SK-N-SH (cell line): ENCODE measurements around the gene AKAP10. TPM values are rescaled to one million over a fixed set of nuclear protein-coding genes. Genes with fewer than 3 reads are reported as not detected.

Experiments used
- CTCF ChIA-PET: fragments of 300-600, 350-600 bp; formaldehyde crosslinking; extraction: SDS; loops from one replicate; lab custom pipeline; 2021; lab: Yijun Ruan, JAX
- POLR2A ChIA-PET: fragments of 350-600 bp; sonication (Branson Sonifier 250); formaldehyde crosslinking; extraction: SDS; loops from one replicate; lab custom pipeline; 2020; ENCODE audit warnings: antibody characterized with exemption, inconsistent platforms; lab: Yijun Ruan, JAX
- DNase-seq: peaks from one replicate; pipeline ENCODE4 v3.0.0; 2012
- H2AFZ ChIP-seq: fragments of 200-600 bp; sonication (generic); 2 replicates; pipeline ENCODE4 v1.8.1; 2016; ENCODE audit warnings: antibody characterized with exemption, mild to moderate bottlenecking, low read depth
- H3F3A ChIP-seq: fragments of 200-600 bp; sonication (generic); replicated peaks from 2 replicates; pipeline ENCODE3; 2016; ENCODE audit warnings: antibody characterized with exemption, mild to moderate bottlenecking; ENCODE audit not compliant: insufficient read depth
- H3K27ac ChIP-seq, 2 experiments: fragments of 200-500 bp in 1 of 2; fragments of 200-600 bp in 1 of 2; sonication (Bioruptor generic) in 1 of 2; sonication (generic), shearing (Covaris generic) in 1 of 2; 2 replicates each; pipeline versions ENCODE4 v1.5.1 to v1.6.1; 2014 to 2016; ENCODE audit warnings: low read depth in 2 of 2, inconsistent platforms in 1 of 2, low read length in 1 of 2, mild to moderate bottlenecking in 1 of 2, mixed read lengths in 1 of 2
- H3K27me3 ChIP-seq: fragments of 200-600 bp; sonication (generic), shearing (Covaris generic); 2 replicates; pipeline ENCODE4 v1.6.1; 2016; ENCODE audit warnings: mixed run types; ENCODE audit not compliant: insufficient read depth
- H3K36me3 ChIP-seq, 2 experiments: fragments of 200-500 bp in 1 of 2; fragments of 200-600 bp in 1 of 2; sonication (Bioruptor generic) in 1 of 2; sonication (generic) in 1 of 2; replicated peaks in 1 of 2; 2 replicates each; pipeline versions ENCODE3 to v1.5.1; 2014 to 2016; ENCODE audit warnings: low read length in 1 of 2, mild to moderate bottlenecking in 1 of 2; ENCODE audit not compliant: insufficient read depth in 2 of 2, control insufficient read depth in 1 of 2
- H3K4me1 ChIP-seq, 2 experiments: fragments of 200-500 bp in 1 of 2; fragments of 200-600 bp in 1 of 2; sonication (Bioruptor generic) in 1 of 2; sonication (generic), shearing (Covaris generic) in 1 of 2; 2 replicates each; pipeline versions ENCODE4 v1.5.1 to v1.6.1; 2014 to 2016; ENCODE audit warnings: low read depth in 1 of 2, low read length in 1 of 2, mixed run types in 1 of 2; ENCODE audit not compliant: insufficient read depth in 2 of 2, control insufficient read depth in 1 of 2
- H3K4me2 ChIP-seq: fragments of 200-600 bp; sonication (generic), shearing (Covaris generic); 2 replicates; pipeline ENCODE4 v1.6.1; 2017; ENCODE audit warnings: mixed run types
- H3K4me3 ChIP-seq, 2 experiments: fragments of 200-500 bp in 1 of 2; fragments of 200-600 bp in 1 of 2; sonication (Bioruptor generic) in 1 of 2; sonication (generic), shearing (Covaris generic) in 1 of 2; 2 replicates each; pipeline versions ENCODE4 v1.5.1 to v1.8.1; 2014 to 2016; ENCODE audit warnings: low read depth in 2 of 2, inconsistent platforms in 1 of 2, low read length in 1 of 2, mild to moderate bottlenecking in 1 of 2, mixed read lengths in 1 of 2, moderate library complexity in 1 of 2
- H3K79me2 ChIP-seq: fragments of 200-600 bp; sonication (generic); 2 replicates; pipeline ENCODE4 v1.8.1; 2017; ENCODE audit warnings: mild to moderate bottlenecking; ENCODE audit not compliant: insufficient read depth
- H3K9ac ChIP-seq: fragments of 200-600 bp; sonication (generic); 2 replicates; pipeline ENCODE4 v1.6.1; 2017; ENCODE audit warnings: mixed run types
- H3K9me2 ChIP-seq: fragments of 200-600 bp; sonication (generic); 2 replicates; pipeline ENCODE4 v1.6.1; 2017; ENCODE audit warnings: mixed run types
- H3K9me3 ChIP-seq: fragments of 200-600 bp; sonication (generic); 2 replicates; pipeline ENCODE4 v1.6.1; 2017; ENCODE audit warnings: mixed run types, mild to moderate bottlenecking, moderate library complexity
- H4K20me1 ChIP-seq: fragments of 200-600 bp; sonication (generic); 2 replicates; pipeline ENCODE4 v1.6.1; 2017; ENCODE audit warnings: mild to moderate bottlenecking, mixed run types; ENCODE audit not compliant: insufficient read depth
- EZH2phosphoT487 ChIP-seq: fragments of 200-600 bp; sonication (generic); IDR thresholded peaks from 2 replicates; pipeline ENCODE4 v1.6.1; 2017; ENCODE audit warnings: low read depth, mixed run types, mild to moderate bottlenecking, antibody characterized with exemption, moderate library complexity, borderline replicate concordance
- GABPA ChIP-seq: IDR thresholded peaks from 2 replicates; pipeline ENCODE4 v1.4.0; 2012; ENCODE audit warnings: low read depth, mild to moderate bottlenecking
- MEF2A ChIP-seq: IDR thresholded peaks from 2 replicates; pipeline ENCODE4 v1.4.0; 2012; ENCODE audit warnings: low read depth, borderline replicate concordance
- NFIC ChIP-seq: IDR thresholded peaks from 2 replicates; pipeline ENCODE4 v1.4.0; 2012; ENCODE audit warnings: borderline replicate concordance
- NRF1 ChIP-seq: IDR thresholded peaks from 2 replicates; pipeline ENCODE4 v1.6.1; 2012; ENCODE audit warnings: low read depth, mild to moderate bottlenecking, low read length
- PBX3 ChIP-seq: IDR thresholded peaks from 2 replicates; pipeline ENCODE4; 2012
- POLR2AphosphoS5 ChIP-seq: IDR thresholded peaks from 2 replicates; pipeline ENCODE4 v1.6.1; 2012; ENCODE audit warnings: low read depth, low read length
- REST ChIP-seq: IDR thresholded peaks from 2 replicates; pipeline ENCODE4 v1.6.1; 2012; ENCODE audit warnings: mild to moderate bottlenecking, low read depth, low read length, moderate library complexity
- RFX5 ChIP-seq: IDR thresholded peaks from 2 replicates; pipeline ENCODE4 v1.6.1; 2012; ENCODE audit warnings: mild to moderate bottlenecking, improper control_type of control experiment, low read length
- SIN3A ChIP-seq: IDR thresholded peaks from 2 replicates; pipeline ENCODE4 v1.6.1; 2012; ENCODE audit warnings: low read depth, mild to moderate bottlenecking, low read length, moderate library complexity, borderline replicate concordance
- TAF1 ChIP-seq: IDR thresholded peaks from 2 replicates; pipeline ENCODE4 v1.6.1; 2012; ENCODE audit warnings: low read depth, mild to moderate bottlenecking, low read length, moderate library complexity, borderline replicate concordance
- ZBTB33 ChIP-seq: IDR thresholded peaks from 2 replicates; pipeline ENCODE4 v1.4.0; 2012; ENCODE audit warnings: low read depth, borderline replicate concordance
- WGBS: methylation state at CpG from one replicate; pipeline ENCODE4 v1.1.6; 2017; ENCODE audit warnings: low lambda C conversion rate; 5-methylcytosine and 5-hydroxymethylcytosine counted together
- polyA plus RNA-seq, 3 experiments: library from polyadenylated mRNA; depleted of rRNA; stranded (reverse); fragments of >200 nt; gene quantifications; 2 replicates each; pipeline ENCODE4 v1.2.3, GENCODE V29; 2012

The AKAP10 gene
- polyA plus RNA-seq, 1 of the 3 experiments (the other 2 are of a cell fraction) = 12.7 TPM

GRCh38 chr17:19897903-19898302, 79.7 kb downstream of the AKAP10 start (continued):
- TF ChIP-seq ZBTB33 (no peak), EZH2phosphoT487 (no peak)

- H4K20me1 ChIP-seq = no peaks in the 10 kb centered on the region
- H3K79me2 ChIP-seq = no peaks in the 10 kb centered on the region
- H3K9ac ChIP-seq = no peak overlapping the region
- peaks cover 4% of the 10 kb centered on the region for H3F3A ChIP-seq
- 83% methylated on average over 8 of the region's 8 CpGs for WGBS
- no peak for DNase-seq
- no peak overlapping the region for H2AFZ ChIP-seq
- H3K27me3 ChIP-seq = no peaks in the 10 kb centered on the region
- peaks cover 9 to 21% of the 10 kb centered on the region in 2 experiments for H3K36me3 ChIP-seq
- no peak overlapping the region for H3K4me2 ChIP-seq
- no peak for TF ChIP-seq TAF1
- TF ChIP-seq REST = no peak
- TF ChIP-seq ZBTB33 = no peak
- TF ChIP-seq POLR2AphosphoS5 = no peak
- TF ChIP-seq EZH2phosphoT487 = no peak
- TF ChIP-seq NRF1 = no peak
- no peak for TF ChIP-seq MEF2A
- no peak for TF ChIP-seq GABPA
- no peak for TF ChIP-seq PBX3
- TF ChIP-seq SIN3A = no peak
- TF ChIP-seq NFIC = no peak
- TF ChIP-seq RFX5 = no peak
- H3K4me1 ChIP-seq = peaks cover 0 to 13% of the 10 kb centered on the region in 2 experiments; a peak in 3 of 4 replicates
- CTCF ChIA-PET = no interaction called here
- POLR2A ChIA-PET = no interaction called here
- H3K9me2 ChIP-seq = no peaks in the 10 kb centered on the region
- peak overlapping the region in 1 of 2 experiments; percentile 79; a peak in 2 of 4 replicates for H3K27ac ChIP-seq
- H3K9me3 ChIP-seq = no peaks in the 10 kb centered on the region
- no peak overlapping the region for H3K4me3 ChIP-seq
Measured at GRCh38 chr17:19897090-19897837, 80.4 kb downstream of the AKAP10 start.
